ENCODE measurements around the gene NHLH1.

NHLH1 gene

DNA sequence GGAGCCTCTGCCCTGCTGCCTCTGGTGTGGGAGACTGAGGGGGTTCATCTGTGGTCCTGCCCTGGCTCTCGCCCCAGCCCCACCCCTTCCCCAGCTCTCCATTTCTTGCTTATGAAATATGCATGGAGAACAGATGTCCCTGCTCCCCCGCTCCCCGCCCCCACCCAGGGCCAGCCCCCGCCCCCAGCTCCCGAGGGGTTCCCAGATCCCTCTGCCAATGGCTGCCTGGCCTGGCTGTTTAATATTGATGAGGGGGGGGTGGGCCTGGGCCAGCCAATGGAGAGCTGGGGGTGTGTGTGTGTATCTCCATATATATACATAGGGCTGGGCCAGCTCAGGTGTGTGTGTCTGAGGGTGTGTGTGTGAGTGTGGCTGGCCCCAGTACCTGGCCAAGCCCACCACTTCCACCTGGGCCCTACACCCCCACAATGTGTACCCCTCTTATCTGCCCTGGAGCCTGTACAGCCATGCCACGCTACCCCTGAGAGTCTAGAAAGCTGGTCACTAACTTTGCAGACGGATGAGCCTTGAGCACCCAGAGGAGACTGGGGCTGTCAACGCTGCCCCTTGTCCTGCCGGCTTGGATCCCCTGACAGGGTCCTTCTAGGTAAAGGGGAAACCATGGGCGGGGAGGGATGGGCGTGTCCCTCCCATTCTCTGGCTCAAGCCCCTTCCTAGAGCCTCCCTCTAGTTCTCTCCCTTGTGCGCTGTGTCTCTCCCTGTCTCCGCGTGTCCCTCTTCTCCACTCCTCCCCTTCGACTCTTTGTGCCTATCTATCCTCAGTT, at the start of gene NHLH1:
Gene NHLH1, plus strand, starts transcription at position 341 of the 785 bp plus-strand sequence. CDS start 3,661 bp downstream, outside the sequence.
- DNase-seq, result no peak

DNA sequence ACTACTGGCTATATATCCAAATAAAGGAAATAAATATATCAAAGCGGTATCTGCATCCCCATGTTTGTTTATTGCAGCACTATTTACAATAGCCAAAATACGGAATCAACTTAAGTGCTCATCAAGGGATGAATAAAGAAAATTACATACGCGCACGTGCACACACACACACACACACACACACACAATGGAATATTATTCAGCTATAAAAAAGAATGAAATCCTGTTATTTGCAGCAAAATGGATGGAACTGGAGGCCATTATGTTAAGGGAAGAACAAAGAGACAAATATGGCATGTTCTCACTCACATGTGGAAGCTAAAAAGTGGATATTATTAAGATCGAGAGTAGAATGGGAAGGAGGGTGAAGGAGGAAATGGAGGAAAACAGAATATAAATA, 44.0 kb upstream of the NHLH1 start:
- DNase-seq, result no peak

DNA sequence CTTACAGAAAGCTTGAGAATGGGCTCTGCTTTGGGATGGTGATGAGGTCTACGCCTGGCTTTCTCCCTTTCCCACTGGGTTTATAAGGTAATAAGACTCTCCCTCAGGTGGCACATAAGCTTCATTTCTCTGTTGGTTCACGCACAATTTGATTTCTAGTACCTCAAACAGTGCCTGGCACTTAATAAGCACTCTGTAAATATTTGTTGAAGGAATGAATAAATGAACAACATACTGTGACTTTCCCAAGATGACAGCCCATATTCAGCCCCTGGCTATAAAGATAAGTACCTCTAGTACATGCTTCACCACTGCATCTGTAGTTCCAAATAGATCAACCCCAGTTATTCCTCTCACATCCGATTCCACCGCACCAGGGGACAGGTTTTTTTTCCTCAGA, 41.6 kb upstream of the NHLH1 start:
- no peak for DNase-seq

DNA sequence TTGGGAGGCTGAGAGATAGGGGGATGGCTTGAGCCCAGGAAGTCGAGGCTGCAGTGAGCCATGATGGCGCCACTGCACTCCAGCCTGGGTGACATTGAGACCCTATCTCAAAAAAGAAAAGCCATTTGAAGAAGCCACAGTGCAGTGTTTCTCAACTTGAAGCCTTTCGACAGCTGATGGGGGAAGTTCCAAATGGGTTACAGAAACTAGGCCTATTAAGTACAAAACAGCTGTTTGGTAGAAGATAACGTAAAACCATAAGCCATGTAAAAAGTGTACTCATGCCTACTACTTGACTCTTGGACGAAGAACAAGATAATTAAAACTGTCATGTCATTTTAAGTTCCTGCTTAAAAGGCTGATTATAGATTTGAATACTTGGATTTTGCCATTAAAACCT, 40.5 kb upstream of the NHLH1 start:
- DNase-seq, result no peak

DNA sequence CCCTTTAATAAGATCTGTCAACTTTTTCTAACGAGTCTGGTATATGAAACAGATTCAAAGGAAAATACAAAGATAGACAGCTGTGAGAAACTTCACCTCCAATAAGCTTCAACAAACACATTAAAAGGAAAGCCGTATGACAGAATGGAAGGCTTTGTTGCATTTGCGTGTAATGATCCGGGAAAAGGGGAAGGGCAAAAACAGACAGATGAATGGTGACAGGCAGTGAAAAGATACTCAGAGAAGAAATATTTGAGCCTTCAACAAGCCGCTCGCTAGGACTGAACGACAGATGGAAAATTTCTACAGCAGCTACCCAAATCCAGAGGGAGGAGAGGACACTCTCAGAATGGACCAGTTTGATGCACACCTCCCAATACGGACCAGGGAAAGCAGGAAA, 38.7 kb upstream of the NHLH1 start:
- no peak for DNase-seq

DNA sequence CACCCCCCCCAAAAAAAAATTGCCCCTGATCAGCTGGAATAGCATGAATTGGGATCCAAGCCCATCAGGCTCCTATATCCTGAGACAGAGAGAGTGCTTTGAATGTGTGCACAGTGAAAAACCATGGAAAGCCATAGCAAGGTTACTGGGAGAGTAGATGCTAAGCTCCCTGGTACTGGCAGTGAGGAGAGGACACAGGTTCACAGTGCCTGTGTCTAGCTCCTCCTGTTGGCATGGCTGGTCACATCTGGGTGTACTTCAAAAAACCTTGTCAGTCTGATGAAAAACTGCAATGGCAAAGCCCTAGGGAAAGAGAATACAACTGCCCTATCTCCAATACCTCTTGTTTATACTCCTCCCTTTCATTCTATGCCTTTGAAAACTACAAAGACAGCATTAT, 36.8 kb upstream of the NHLH1 start:
- DNase-seq, result no peak

DNA sequence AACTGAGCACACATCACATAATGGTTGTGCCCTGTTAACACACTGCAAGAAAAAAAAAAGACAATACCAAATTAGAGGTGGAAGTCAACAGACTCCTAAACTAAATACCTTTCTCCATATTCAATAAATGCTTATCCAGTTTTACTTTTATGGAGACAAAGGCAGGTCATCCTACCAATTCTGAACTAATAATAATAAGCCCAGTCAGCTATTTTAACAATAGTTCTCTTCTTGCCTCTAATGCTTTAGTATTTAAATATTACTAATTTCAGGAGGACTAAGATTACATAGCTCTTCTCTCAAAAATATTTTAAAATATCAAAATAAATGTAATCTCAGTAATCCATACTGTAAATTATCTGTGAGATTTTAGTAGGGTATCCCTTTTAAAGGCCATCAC, 34.4 kb upstream of the NHLH1 start:
- no peak for DNase-seq

DNA sequence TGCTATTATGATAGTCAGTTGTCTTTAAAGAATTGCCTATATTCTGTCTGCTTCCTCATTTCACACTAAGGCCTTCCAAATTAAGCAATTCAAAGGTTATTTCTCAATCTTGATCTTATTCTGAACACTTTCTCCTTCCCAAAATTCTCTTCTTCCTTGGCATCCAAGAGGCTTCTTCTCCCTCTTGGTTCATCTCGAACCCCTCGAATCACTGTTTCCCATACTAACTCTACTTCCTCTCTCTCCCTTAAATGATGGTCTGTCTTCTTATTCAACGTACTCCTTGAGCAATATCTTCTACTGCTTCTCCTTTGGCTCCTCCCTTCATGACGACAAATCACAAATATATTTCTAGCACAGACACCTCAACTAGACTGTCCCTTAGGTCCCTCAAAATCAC, 28.3 kb upstream of the NHLH1 start:
- no peak for DNase-seq

DNA sequence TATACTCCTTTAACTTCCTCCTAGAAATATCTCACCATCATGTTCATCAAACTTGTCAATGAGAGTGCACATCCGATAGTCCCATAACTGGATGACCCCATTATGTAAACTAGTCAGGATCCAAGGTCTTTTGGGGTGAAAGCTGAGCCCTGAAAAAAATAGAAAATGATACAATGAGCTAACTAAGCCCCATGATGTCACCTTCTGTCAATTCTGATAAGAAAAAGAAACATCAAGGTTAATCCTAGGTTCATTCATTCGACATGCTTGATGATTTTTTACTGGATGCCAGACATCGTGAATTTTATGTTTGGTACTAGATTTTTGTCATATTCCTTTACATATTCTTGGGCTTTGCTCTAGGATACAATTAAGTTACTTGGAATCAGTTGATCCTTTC, 26.7 kb upstream of the NHLH1 start:
- DNase-seq, result no peak

DNA sequence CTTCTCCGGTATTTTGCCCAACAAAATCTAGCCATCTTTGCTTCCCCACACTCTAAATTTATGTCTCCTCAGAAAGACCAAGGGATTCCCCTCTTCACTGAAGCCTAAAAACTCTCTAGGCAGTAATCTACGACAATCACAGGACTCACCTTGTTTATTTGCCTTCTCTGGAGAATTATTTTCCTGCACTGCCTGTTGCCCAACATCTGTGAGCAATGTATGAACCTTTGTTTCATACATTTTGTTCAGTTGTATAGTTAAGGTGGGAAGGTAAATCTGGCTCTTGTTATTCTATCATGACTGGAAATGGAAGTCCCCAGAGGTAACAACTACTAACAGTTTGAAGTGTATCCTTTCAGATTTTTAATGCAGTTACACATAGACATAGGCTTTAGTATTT, 26.0 kb upstream of the NHLH1 start:
- DNase-seq, result no peak

DNA sequence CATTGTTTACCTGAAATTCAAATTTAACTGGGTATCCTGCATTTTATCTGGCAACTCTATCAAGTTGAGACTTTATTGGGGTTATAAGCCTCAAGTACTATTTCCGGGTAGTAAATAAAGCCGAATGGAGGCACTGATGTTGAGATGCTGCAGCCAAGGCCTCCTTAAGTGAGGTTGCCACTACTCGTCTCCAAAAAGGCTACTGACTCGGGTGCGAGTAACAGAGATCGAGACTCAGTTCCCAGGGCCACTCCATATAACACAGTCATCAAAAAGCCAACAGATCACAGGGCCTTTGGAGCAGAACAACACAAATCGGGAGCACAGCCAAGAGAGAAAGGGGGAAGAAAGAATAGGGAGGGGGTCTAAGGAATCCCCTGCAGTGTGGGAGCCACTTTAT, 24.3 kb upstream of the NHLH1 start:
- peak; percentile 22 for DNase-seq

DNA sequence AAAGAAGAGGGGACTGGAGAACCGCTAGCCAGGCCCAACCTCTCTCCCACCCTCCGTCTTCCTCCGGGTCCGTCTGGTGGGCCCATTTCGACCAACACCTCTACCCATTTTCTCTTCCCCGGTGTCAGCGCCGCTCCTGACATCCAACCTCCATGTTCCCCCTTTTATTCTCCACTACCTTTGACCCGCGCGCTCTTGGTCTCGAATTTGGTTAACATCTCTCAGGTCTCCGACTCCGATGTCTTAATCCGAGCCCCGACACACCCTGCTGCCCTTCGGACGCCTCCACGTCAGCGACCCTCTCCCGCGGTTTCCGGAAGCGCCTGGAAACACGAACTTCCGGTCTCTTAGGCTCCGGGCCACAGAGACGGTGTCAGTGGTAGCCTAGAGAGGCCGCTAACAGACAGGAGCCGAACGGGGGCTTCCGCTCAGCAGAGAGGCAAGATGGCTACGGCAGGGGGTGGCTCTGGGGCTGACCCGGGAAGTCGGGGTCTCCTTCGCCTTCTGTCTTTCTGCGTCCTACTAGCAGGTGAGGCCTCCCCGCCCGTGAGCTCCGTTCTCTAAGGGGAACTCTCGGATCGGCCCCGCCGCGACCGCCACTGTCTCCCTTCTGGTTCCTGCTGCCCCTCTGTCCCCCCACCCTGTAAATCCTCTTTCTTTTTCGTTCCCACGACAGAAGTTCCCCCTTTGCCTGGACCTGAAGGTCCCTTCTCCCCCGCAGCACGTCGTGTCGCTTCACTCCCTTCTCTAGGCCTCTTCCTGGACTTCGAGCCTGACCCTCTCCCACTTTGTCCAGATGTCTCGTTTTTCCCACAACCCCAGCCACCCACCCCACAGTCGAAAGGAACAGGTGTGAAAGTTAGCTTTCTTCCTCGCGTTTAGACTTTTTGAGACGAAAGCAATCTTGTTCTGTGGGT, 23.7 kb upstream of the NHLH1 start, which contains the start of the genes COPA and NCSTN:
Gene COPA, minus strand, starts transcription at position 298 of the 917 bp plus-strand sequence. Its CDS starts 80 bp downstream, at position 218.
Gene NCSTN, plus strand, starts transcription at position 431 of the 917 bp plus-strand sequence. Its CDS starts 14 bp downstream, at position 445.
- DNase-seq, result peak; percentile 96

DNA sequence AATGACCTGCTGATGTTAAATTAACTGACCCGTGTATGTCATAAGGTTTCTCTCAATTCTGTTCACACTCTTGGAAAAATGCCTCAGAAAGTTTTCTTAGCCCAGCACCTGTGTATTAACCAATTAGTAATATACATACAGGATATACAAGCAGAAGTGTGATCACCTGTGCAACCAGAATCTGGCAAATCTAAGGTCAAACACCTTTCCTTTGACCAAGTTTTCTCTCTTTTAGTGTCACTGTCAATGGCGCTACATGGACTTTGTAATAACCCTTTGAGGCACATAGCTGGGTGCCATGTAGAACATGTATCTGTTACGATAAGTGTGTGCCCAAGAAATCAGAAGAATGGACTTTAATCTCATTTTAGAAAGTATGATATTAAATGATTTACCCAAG, 22.6 kb upstream of the NHLH1 start:
- DNase-seq, result no peak

DNA sequence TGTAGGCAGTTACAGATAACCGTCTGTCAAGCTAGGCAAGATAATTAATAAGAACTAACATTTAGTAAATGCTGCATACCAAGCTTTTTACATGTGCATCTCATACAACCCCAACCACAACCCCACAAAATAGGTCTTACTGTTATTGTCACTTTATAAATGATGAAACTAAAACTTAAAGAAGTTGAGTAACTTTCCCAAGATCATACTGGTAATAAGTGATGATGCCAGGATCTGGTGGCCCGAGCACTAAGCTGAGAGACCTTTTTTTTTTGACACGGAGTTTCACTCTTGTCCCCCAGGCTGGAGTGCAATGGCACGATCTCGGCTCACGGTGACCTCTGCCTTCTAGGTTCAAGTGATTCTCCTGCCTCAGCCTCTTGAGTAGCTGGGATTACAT, 21.9 kb upstream of the NHLH1 start:
- no peak for DNase-seq

DNA sequence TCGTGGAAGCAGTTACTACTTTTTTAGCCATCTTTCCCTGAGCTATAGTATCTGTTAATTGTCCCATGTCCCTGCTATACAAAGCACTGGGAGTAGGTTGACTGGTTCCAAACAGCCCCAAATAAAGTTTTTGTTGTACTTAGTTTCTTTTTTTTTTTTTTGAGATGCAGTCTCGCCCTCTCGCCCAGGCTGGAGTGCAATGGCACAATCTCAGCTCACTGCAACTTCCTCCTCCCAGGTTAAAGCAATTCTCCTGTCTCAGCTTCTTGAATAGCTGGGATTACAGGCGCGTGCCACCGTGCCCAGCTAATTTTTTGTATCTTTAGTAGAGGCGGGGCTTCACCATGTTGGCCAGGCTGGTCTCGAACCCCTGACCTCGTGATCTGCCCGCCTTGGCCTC, 20.4 kb upstream of the NHLH1 start:
- no peak for DNase-seq

DNA sequence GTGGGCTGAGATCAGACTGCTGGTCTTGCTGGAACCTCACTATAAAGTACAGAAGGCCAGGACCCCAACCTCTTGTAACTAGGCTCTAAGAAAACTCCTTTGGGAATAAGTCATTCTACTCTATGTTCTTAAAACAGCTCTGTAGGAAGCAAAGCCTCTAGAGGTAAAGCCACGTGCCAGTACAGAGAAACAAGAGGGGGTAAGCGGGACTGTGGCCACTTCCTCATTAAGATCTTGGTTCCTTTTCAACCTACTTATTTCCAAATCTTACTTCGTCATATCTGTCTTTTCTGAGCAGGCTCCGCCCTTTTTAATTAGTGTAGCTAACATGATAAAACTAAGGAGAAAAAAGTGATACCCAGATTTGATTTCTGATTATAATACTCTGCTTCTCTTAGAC, 19.9 kb upstream of the NHLH1 start:
- DNase-seq, result no peak

DNA sequence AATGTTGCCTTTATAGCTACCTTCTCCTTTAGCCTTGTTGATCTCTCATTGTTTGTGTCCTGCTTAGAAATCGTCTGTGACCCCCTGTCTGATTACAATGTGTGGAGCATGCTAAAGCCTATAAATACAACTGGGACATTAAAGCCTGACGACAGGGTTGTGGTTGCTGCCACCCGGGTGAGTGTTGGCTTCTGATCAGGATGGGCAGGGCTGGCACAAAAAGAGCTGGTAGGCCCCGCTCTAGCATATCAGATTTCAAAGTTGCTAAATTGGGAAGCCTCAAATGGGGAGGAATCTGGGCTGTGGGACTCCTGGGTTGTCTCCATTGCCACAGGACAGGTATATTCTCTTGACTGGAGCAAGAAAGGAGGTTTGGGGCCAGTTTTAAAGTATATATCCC, 15.2 kb upstream of the NHLH1 start:
- no peak for DNase-seq

DNA sequence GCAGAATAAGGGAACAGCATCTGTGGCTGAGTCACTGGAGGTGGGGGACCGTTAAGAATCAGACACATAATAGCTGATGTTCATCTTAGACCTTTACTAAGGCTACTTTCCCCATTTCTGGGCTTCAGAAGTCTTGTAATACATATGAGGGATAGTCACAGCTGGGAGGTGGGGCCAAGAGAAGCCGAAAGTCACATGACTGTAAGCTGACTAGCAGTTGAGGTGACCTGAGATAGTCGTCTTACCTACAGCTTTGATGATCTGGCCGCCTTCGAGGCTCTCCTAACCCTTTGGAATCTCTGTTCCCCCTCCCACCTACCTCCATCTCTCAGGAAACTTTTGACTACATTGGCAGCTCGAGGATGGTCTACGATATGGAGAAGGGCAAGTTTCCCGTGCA, 14.3 kb upstream of the NHLH1 start:
- no peak for DNase-seq

DNA sequence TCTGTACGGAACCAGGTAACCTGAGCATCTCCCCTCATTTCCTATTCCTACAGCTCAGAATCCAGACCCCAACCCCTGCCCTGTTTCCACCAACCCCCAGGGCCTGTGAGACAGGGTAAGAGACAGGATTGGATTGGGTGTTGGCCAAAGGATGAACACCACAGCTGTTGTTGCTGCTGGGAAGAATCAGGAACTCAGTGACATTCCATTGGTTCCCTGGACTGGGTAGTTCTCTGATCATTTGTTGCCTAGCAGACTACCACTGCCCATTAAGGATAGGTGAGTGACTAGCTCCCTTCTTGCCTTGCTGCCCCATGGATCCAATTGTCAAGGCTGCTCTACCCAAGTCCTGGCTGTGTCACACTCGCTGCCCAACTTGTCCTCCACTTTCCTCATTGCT, 13.6 kb upstream of the NHLH1 start:
- DNase-seq, result no peak

DNA sequence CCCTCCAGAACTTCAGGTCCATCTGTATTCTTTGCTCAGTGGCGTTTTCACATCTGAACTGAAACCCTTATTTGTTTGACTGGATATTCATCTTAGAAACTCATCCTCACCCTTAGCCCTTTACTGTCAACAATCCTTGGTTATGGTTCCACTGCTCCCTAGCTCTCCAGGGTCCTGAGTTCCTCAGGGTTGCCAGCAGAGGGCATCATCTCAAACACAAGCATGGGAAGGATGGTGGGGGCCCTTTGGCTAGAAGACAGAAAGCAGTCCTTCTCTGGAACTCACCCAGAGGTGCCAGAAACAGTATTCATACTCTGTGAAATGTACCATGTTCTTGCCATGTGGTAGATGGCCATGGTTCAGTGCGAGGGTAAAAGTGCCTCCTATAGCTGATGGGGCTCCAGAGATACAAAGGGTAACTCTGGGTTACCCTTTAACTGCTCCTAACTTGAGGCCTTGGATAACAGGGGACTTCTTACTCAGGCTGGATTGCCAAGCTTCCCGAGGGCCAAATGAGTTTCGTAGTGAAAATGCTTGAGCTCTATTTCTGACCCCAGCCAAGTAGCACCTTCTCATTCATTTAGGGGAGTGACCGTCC, 12.4 kb upstream of the NHLH1 start:
- peak; percentile 34 for DNase-seq

DNA sequence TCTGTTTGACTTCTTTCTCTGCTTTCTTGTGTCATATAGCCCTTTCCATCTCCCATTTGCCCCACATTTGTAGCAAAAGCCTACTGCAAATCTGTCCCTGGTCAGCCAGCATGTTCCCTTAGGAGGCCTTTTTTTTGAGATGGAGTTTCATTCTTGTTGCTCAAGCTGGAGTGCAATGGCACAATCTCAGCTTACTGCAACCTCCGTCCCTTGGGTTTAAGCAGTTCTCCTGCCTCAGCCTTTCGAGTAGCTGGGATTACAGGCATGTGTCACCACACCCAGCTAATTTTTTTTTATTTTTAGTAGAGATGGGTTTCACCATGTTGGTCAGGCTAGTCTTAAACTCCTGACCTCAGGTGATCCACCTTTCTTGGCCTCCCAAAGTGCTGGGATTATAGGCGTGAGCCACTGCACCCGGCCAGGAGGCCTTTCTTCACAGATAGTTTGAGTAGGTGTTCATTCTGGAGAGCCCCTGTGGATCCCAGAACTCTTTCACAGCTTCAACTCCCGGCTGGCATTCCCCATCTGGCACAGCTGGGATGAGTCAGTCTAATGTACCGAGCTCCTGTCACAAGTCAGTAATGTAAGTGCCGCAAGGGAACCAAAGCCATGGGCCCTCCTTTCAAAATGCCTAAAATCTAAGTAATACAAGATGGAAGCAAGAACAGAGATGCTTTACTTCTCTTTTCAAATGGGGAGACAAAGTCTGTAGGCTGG, 9.4 kb upstream of the NHLH1 start:
- DNase-seq, result no peak

DNA sequence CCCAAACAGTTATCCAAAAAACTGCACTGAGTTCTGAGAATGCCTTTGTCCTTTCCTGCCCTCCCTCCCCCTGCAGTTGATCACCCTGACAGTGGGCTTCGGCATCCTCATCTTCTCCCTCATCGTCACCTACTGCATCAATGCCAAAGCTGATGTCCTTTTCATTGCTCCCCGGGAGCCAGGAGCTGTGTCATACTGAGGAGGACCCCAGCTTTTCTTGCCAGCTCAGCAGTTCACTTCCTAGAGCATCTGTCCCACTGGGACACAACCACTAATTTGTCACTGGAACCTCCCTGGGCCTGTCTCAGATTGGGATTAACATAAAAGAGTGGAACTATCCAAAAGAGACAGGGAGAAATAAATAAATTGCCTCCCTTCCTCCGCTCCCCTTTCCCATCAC, 8.8 kb upstream of the NHLH1 start:
- no peak for DNase-seq

All from activated CD4-positive, alpha-beta T cell treated with anti-CD3 and anti-CD28 coated beads, Interleukin-2, Interleukin-6, amounts not matched to agents 100 ng/mL and 50 ng/mL, durations not matched to agents 16 hours and 8 hours (primary cell).